ENCODE measurements around the gene ACSL6. TPM values are rescaled to one million over a fixed set of nuclear protein-coding genes. Genes with fewer than 3 reads are reported as not detected.

The ACSL6 gene
- total RNA-seq, 1 donor from 2014 or later, result 2.7 TPM

GRCh38 chr5:131977212-131977604 lies 34.2 kb downstream of the ACSL6 start:
- Histone ChIP-seq H3K27me3 (ENCODE audit: low read depth) (no peaks in the 10 kb centered on the region), H3K4me3 (no peak overlapping the region), H3K27ac (replicated peaks) (no peak overlapping the region), H3K9me3 (replicated peaks) (no peaks in the 10 kb centered on the region), H3K4me1 (no peaks in the 10 kb centered on the region), H3K36me3 (no peaks in the 10 kb centered on the region)
- no peak for TF ChIP-seq CTCF (IDR thresholded peaks at IDR 0.05; ENCODE audit: borderline replicate concordance)
- DNase-seq, result no peak
- intact Hi-C loops (cut with micrococcal nuclease), result no loop called here

GRCh38 chr5:131976414-131977211 lies 34.8 kb downstream of the ACSL6 start:
- no peaks in the 10 kb centered on the region for H3K36me3 ChIP-seq
- H3K9me3 ChIP-seq (replicated peaks), result no peaks in the 10 kb centered on the region
- no peaks in the 10 kb centered on the region for H3K27me3 ChIP-seq (ENCODE audit: low read depth)
- intact Hi-C loops (cut with micrococcal nuclease), result no loop called here
- no peak overlapping the region for H3K27ac ChIP-seq (replicated peaks)
- TF ChIP-seq CTCF (IDR thresholded peaks at IDR 0.05; ENCODE audit: borderline replicate concordance), result no peak
- H3K4me3 ChIP-seq, result no peak overlapping the region
- no peak for DNase-seq
- no peaks in the 10 kb centered on the region for H3K4me1 ChIP-seq

GRCh38 chr5:131974956-131975726 lies 36.3 kb downstream of the ACSL6 start:
- Histone ChIP-seq H3K36me3 (no peaks in the 10 kb centered on the region), H3K27me3 (ENCODE audit: low read depth) (no peaks in the 10 kb centered on the region), H3K4me1 (no peaks in the 10 kb centered on the region), H3K9me3 (replicated peaks) (no peaks in the 10 kb centered on the region), H3K27ac (replicated peaks) (no peak overlapping the region), H3K4me3 (no peak overlapping the region)
- TF ChIP-seq CTCF (IDR thresholded peaks at IDR 0.05; ENCODE audit: borderline replicate concordance), result no peak
- intact Hi-C loops (cut with micrococcal nuclease), result no loop called here
- no peak for DNase-seq

- Histone ChIP-seq H3K36me3 (no peaks in the 10 kb centered on the region), H3K27ac (replicated peaks) (no peak overlapping the region), H3K4me1 (no peaks in the 10 kb centered on the region), H3K4me3 (no peak overlapping the region), H3K9me3 (replicated peaks) (no peaks in the 10 kb centered on the region), H3K27me3 (ENCODE audit: low read depth) (no peaks in the 10 kb centered on the region)
- TF ChIP-seq CTCF (IDR thresholded peaks at IDR 0.05; ENCODE audit: borderline replicate concordance), result no peak
- no peak for DNase-seq
- intact Hi-C loops (cut with micrococcal nuclease), result no loop called here
These were observed 36.9 kb downstream of the ACSL6 start for GRCh38 chr5:131974622-131974955.

- Histone ChIP-seq H3K9me3 (replicated peaks) (no peaks in the 10 kb centered on the region), H3K36me3 (no peaks in the 10 kb centered on the region), H3K4me1 (no peaks in the 10 kb centered on the region), H3K27me3 (ENCODE audit: low read depth) (no peaks in the 10 kb centered on the region), H3K4me3 (no peak overlapping the region), H3K27ac (replicated peaks) (no peak overlapping the region)
- no peak for DNase-seq
- intact Hi-C loops (cut with micrococcal nuclease), result no loop called here
- TF ChIP-seq CTCF (IDR thresholded peaks at IDR 0.05; ENCODE audit: borderline replicate concordance), result no peak
These were observed 37.4 kb downstream of the ACSL6 start for GRCh38 chr5:131974016-131974415.
